ENCODE data around the gene MRTFB.

The MRTFB gene

GRCh38 chr16:14186007-14186794 lies 115.1 kb downstream of the MRTFB start:
- DNase-seq (ENCODE audit: low read depth, low spot score), result no peak

- no peak for DNase-seq (ENCODE audit: low read depth, low spot score)
Measured at GRCh38 chr16:14186795-14187221, 115.7 kb downstream of the MRTFB start.

- no peak for DNase-seq (ENCODE audit: low read depth, low spot score)
Measured at GRCh38 chr16:14187517-14188338, 116.6 kb downstream of the MRTFB start.

DNA sequence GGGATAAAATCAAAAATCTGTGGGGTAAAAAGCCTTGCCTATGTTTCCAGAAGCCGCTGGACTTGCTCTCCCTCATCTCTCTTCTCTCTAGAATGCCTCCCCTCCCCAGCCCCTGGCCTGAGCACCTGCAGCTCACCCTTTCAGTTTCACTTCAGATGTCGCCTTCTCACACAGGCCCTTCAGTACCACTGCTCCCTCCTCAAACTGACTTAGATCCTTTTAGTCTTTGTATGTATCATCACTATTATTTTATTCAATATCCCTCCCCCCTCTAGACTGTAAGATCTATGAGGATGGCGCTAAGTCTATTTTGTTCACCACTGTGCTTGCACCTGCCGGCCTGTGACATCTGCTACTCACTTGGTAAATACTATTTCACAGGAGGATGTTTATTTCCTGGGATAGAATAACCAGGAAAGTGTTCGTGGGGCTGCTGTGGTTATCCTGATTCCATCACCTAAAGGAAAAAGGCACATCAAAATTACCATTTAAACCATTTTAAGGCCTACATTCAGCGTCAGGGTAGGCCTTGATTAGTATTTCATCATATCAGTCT lies 122.3 kb downstream of the MRTFB start:
- DNase-seq (ENCODE audit: low read depth, low spot score), result no peak

- no peak for DNase-seq (ENCODE audit: low read depth, low spot score)
Measured at GRCh38 chr16:14194721-14195120, 123.6 kb downstream of the MRTFB start.

DNA sequence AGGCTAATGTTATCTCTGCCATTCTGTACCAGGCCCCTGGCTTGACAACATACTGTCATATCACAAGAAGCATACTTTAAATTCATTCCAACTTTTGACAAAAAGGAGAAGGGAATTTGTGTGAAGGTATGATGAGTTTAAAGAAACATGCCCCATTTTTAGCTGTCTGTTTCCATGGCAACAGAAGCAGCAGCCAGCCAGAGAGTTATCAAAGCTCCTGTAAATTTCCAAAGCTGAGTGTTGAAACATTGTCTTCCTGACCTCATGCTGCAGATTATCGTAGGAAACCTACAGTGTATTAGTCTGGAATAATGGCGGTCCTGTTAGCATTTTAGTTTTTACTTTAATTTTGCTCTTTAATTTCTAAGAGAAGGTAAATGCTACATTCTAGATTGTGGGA lies 124.9 kb downstream of the MRTFB start:
- DNase-seq (ENCODE audit: low read depth, low spot score), result no peak

- DNase-seq (ENCODE audit: low read depth, low spot score), result no peak
Measured at GRCh38 chr16:14196539-14196938, 125.4 kb downstream of the MRTFB start.

GRCh38 chr16:14198012-14198411 lies 126.9 kb downstream of the MRTFB start:
- DNase-seq (ENCODE audit: low read depth, low spot score), result no peak

DNA sequence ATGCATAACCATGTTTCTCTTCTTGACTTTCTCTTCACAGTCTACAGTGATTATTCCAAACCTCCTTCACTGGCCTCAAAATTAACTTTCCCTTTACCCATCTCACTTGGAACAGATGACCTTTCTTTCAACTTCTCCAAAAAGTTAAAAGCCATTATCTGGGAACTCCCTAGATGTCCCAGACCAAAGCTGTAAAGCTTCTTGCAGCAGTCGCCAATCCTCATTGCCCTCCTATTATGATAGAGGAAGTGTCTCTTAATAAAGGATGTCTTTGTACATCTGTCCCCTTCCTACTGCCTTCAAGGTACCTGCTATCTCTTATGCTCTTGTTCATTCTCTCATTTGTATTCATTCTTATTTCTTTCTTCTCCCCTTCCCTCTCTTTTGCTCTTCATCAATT lies 127.5 kb downstream of the MRTFB start:
- no peak for DNase-seq (ENCODE audit: low read depth, low spot score)

DNA sequence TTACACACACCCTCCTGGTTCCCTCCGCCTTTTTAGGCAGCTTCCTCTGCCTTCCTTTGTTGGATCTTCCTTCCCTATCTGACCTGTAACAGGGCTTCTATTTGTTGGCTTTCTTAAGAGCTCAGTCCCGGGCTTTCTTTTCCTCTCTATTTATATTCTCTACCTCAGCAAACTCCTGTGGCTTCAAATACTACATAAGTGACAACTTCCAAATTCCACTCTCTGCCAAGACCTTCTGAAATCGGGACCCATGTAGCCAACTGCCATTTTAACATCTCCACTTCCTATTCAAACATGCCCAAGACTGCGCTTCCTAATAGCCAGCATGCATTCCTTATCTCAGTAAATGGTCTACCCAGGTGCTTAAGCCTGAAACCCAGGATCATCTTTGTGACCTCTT lies 128.1 kb downstream of the MRTFB start:
- DNase-seq (ENCODE audit: low read depth, low spot score), result no peak

GRCh38 chr16:14199624-14200023 lies 128.5 kb downstream of the MRTFB start:
- DNase-seq (ENCODE audit: low read depth, low spot score), result no peak

DNA sequence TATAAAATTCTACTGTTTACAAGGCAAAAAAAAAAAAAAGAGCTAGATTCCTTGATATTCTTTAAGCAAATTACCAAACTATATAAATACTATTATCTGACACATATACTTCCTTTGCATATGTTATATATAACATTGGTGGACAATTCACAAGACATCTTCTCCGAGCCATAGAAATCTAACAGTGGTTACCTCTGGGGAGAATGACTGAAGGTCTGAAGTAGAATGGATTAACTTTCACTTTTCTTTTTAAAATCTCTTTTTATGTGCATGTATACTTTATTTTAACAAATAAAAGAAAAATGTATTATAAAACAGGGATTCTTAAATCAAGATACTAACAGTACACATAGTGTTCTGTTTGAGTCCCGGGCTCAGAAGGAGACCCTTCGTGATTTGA lies 131.0 kb downstream of the MRTFB start:
- no peak for DNase-seq (ENCODE audit: low read depth, low spot score)

DNA sequence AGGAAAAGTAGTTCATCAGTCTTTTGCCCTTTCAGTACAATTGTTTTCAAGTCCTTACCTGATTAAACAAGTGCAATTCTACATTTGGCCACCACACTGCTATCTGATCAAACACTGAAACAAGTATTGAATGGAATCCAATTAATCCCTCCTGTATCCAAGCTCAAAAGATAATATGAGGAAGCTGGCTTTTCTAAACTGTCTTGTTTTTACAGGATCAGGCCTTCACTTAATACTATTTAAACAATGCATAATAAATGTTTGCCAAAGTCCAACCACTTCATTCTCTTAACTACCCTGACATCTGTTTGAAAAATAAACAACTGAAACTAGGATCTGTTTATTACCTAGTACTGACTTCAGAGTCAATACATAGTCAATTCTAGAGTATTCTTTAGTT lies 131.6 kb downstream of the MRTFB start:
- no peak for DNase-seq (ENCODE audit: low read depth, low spot score)

DNA sequence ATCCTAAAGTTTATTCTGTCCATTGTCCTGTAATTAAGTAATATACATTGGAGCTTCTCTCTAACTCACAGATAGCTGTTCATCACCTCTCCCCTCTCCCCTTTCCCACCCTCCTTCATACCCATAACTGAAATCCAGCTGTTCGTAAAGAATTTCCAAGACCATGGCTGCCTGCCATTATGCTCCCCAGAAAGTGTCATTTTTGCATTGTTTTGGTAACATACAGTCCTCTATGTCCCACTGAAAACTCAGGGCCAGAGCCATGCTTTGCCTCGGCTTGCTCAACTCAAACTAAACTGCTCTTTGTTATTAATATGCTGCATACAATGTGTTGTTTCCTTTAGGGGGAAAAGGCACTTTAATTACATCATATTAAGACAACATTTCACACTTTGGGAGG lies 132.0 kb downstream of the MRTFB start:
- no peak for DNase-seq (ENCODE audit: low read depth, low spot score)

DNA sequence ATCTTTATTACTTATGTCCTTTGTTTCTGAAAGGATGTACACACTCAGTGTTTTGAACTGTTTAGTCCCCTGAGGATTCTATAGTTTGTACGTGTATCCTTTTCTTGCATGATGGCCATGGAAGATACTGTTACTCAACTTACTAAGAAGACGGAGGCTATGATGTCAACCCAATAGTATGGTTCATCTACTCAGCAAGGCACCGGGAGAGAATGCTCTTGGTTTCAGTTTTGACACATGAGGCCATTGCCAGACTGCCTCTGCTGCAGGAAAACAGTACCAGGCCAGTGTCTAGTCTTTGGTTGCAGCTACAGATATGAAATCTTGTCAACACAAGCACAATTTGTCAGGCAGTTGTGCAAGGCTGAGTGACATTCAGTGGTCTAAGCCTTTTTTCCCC lies 134.5 kb downstream of the MRTFB start:
- DNase-seq (ENCODE audit: low read depth, low spot score), result no peak

- no peak for DNase-seq (ENCODE audit: low read depth, low spot score)
Measured at GRCh38 chr16:14211856-14212543, 140.9 kb downstream of the MRTFB start.

DNA sequence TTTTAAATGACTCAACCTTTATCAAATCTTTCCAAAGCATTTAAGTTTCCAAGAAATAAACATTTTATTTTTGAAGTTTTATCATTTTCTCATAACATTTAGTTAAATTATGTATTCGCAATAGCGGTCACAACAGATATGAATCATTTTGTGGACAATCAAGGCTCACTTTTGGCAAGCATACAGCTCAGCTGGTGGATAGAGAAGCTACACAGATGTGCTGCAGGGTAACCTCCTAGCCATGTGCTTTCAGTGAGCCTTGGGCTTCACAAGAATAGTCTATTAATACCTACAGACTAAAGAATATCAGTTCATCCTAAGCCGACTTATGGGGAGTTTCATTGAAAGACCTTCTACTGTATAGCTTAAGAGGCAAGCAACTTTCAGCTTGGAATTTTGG lies 144.8 kb downstream of the MRTFB start:
- no peak for DNase-seq (ENCODE audit: low read depth, low spot score)

GRCh38 chr16:14219983-14220382 lies 148.9 kb downstream of the MRTFB start:
- no peak for DNase-seq (ENCODE audit: low read depth, low spot score)

- no peak for DNase-seq (ENCODE audit: low read depth, low spot score)
Measured at GRCh38 chr16:14223632-14224031, 152.5 kb downstream of the MRTFB start.

GRCh38 chr16:14225457-14225856 lies 154.3 kb downstream of the MRTFB start:
- DNase-seq (ENCODE audit: low read depth, low spot score), result no peak

DNA sequence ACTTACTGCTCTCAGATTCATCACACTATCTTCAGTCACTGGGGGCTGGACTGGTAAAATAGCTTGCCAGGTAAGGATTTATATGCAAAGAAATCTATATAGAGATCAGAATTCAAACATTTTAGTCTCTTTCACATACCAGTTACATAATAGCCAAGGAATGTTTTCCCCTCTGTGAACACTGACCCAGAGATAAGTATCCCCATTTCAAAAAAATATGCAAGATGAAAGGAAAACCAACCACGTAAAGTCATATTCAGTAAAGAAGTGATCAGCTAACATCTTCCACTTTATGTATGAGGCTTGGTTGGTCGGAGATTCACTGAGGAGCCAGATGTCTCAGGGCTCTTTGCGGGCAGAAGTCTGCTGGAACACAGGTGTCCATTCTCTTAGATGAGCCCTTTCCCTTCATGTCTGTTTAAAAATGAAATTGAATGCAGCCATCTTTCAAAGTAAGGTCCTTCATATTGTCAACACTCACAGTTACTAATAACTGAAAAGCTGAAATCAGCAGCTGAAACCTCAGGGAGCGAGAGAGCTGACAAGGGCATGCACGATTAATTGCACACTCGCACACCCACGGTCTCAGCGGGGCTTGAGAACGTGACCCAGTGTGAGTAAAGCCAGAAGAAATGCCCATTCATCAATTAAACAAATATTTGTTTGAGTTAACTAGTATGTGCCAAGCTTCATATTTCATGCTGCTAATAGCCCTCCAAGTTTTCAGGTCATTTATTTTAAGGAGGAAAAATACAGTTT lies 161.2 kb downstream of the MRTFB start:
- no peak for DNase-seq (ENCODE audit: low read depth, low spot score)
